GM10847 (cell line): ENCODE data around the gene FOXP1.

Experiments
- POLR2A ChIP-seq: IDR thresholded peaks from 2 replicates; pipeline ENCODE4 v1.6.1; 2011; ENCODE audit not compliant: insufficient read length; ENCODE audit errors: extremely low read depth

The FOXP1 gene

DNA sequence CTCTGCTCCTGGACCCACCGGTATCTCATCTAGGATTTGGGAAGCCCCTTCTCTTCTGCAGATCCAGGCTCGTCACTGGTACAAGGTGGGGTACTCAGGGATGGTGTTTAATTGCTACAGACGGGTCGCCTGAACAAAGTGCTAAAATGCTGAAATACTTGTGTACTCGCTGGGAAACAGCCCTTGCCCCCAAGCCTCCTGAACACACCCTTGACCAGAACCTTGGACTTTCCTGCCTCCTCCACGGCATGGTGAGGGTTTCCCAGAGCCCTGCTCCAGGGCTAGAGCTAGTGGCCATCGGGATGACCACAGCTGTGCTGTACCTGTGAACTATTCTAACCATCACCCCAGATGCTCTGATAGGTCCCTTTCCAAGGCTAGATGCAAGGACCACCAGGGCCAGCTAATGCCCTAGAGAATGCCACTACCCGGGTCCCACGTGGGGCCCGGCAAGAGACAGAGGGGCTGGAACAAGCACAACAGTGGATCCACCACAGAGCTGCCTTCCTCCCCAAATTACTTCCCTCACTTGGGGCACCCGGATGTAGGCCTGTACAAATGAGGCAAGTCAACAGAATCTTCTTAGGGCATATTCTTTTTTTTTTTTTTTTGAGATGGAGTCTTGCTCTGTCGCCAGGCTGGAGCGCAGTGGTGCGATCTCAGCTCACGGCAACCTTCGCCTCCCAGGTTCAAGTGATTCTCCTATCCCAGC lies 267.3 kb downstream of the FOXP1 start:
- no peak for TF ChIP-seq POLR2A

DNA sequence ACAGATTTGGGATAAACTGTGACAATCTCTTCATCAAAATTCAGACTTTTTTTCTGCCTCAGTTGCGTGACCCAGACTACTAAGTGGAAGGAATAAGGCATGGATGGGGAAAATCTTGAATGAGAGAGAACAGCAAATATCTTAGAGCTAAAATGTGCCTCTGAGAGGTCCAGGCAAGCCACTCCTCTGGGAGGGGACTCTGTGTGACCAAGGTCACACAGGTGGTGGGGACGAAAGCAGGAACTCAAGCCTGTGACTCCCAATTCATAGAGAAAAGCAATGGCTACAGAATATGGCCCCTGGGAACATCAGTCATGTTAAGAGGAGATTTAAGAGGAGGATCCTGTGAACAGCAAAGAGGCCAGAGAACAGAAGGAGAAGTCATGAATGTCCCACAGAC lies 268.1 kb downstream of the FOXP1 start:
- TF ChIP-seq POLR2A = no peak

DNA sequence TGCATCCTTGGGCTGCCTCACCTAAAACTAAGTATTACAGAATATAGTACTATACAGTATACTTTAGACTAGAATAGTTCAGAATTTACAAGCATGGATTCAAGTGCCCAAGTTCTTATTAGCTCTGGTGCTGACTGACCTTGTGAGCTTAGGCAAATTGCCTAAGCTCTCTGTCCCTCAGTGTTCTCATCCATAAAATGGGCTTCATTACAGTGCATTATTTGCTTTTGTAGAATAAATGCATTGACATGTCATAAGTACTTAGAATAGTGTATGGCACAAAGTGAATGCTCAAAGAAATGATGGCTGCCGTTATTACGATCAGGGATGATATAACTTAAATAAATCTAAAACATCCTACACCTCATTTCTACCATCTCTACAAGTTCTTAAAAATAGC lies 269.7 kb downstream of the FOXP1 start:
- no peak for TF ChIP-seq POLR2A

DNA sequence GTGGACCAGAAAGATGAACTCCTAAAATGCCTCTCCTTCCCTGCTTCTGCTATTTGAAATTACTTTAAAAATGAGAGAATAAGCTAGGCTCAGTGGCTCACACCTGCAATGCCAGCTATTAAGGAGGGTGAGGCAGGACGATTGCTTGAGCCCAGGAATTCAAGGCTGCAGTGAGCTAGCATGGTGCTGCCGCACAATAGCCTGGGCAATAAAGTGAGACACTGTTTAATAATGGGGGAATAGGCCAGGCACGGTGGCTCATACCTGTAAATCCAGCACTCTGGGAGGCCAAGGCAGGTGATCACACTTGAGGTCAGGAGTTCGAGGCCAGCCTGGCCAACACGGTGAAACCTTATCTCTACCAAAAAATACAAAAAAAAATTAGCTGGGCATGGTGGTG lies 271.1 kb downstream of the FOXP1 start:
- TF ChIP-seq POLR2A = no peak

DNA sequence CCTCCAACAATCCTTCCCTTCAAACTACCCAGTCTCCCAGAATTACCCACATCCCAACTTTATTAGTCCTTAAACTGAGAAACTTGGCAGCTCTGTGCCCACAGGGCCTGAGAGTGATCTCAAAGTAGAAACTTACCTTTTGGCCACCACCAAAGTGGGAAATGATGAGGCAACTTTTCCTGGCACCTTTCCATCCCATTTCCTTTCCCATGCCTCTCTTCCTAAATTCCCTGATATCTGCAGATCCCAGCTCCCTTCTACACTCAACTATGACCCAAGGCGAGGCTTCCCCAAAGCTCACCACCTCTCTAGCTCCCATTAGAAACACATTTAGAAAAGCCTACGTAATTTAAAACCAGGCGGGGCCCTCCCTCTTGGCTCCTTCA lies 271.9 kb downstream of the FOXP1 start:
- no peak for TF ChIP-seq POLR2A

DNA sequence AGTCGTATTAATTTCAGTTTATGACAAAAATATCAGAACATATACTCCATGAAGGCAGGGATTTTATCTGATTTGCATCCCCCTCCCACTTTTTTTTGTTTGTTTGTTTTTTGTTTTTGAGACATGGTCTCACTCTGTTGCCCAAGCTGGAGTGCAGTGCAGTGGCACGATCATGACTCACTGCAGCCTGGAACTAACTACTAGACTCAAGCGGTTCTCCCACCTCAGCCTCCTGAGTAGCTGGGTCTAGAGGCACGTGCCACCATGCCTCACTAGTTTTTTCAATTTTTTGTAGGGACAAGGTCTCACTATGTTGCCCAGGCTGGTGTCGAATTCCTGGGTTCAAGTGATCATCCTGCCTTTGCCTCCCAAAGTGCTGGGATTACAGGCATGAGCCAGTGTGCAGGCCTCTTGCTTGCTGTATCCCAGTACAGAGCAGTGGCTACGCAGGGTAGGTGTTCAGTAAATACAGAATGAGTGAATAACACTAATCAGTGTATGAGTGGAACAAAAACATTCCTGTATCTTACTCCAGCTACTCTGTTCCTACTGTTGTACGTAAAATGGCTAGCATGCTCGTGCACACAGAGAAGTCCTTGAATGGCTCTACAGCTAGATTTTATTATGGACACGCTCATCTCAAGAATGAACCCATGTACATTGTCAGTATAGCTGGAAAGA lies 272.4 kb downstream of the FOXP1 start:
- no peak for TF ChIP-seq POLR2A

DNA sequence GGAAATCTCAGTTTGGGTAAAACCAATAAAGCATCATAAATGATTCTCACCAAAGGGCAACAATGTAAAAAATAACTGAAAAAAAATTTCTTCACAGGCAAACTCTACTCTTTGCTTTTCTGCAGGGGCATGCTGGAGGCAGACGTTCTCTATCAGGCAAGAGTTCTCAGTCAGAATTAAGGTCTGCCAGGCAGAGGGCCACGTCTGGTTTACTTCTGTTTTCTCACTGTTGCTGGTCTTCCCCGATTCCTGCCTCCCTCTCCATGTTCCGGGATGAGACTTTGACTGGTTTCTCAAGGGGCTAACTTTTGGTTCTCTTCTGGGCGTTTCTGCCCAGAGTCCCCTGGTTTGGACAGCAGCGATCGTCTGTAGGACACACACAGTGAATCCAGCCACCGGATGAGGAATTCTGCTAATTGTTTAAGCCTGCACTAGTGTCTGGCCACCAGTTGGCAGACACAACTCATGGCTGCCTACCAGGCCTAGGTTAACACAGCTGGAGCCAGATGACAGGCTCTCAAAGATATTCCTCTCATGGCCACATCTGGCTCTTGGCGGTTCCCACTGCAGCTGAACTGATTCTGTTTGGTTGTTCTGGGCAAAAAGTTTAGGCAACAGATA lies 273.1 kb downstream of the FOXP1 start:
- TF ChIP-seq POLR2A = no peak

DNA sequence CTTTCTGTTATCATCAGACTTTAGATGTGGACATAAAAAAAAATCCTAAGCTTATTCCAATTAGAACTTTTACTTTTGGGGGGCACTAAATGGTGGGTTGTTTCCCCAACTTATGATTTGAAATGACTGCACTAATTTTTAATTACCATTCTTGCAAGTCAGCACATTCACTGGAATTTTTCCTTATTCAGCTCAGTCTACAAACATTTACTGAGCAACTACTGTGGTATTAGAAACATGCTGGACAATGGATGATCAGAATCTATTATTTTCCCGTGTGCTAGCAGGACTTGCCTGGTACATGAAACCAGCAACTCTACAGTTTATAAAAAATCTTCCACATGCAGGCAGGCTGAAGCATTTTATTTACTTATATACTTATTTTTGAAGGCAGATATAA lies 273.6 kb downstream of the FOXP1 start:
- no peak for TF ChIP-seq POLR2A

DNA sequence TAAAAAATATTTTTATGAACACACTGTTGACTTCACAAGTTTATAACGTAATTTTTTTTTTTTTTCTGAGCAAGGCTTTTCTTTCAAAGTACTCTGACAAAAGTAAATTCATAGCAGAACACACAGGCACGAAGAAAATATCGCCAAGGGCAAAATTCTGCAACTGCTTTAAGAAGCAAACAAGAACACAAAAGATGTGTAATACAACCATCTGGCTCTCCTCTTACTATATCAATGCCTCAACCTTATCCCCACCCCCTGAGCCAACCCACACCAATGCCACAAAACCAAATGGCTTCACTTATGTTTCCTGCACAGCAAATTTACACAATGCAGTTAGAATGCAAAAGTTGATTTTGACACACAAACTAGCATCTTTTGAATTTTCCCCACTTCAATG lies 274.2 kb downstream of the FOXP1 start:
- no peak for TF ChIP-seq POLR2A

DNA sequence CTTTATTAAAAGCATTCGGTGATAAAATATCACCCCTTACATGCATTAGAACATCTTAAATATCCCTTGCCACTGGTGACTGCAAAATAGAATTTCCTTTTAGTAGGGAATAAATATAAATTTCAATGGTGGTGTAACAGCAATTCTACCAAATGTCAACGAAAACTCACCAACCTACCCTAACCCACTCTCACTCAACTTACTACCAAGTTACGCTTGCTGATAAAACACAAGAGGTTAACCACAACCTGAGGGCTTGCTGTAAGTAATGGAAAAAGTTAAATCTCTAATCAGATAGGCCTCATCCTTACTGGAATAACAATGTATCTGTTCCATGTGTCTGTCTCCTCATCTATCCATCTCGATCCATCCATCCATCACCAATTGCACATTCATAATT lies 274.7 kb downstream of the FOXP1 start:
- no peak for TF ChIP-seq POLR2A

DNA sequence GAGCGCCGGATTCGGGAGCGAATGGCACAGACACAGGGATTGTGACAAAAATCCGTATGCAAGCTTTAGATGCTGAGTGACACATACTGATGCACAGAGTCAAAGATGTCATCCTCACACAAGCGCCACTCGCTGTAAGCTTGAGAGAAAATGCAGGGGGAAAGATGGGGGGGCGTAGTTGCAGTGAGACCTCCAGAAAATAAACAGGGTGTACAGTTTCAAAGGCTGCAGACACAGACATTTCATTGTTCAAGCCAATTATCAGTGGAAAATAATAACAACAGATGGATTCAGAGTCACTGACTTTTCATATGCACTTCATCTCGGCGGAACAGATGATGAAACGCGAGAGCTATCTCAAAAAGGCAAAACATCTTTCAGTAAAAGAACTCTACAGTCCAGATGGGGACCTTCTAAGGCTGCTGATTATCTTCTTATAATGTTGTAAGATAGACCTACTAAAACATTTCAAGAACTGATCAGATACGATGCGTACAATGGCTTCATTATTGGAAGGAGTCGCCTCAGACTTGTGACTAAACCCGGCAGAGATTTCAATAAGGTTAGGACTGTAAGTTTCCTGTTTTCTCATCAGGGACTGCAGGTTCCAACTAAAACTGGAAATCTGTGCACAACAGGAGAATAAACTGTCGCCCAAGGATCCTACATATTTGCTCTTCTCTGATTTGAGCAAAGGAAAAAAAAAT lies 275.4 kb downstream of the FOXP1 start:
- TF ChIP-seq POLR2A = no peak

DNA sequence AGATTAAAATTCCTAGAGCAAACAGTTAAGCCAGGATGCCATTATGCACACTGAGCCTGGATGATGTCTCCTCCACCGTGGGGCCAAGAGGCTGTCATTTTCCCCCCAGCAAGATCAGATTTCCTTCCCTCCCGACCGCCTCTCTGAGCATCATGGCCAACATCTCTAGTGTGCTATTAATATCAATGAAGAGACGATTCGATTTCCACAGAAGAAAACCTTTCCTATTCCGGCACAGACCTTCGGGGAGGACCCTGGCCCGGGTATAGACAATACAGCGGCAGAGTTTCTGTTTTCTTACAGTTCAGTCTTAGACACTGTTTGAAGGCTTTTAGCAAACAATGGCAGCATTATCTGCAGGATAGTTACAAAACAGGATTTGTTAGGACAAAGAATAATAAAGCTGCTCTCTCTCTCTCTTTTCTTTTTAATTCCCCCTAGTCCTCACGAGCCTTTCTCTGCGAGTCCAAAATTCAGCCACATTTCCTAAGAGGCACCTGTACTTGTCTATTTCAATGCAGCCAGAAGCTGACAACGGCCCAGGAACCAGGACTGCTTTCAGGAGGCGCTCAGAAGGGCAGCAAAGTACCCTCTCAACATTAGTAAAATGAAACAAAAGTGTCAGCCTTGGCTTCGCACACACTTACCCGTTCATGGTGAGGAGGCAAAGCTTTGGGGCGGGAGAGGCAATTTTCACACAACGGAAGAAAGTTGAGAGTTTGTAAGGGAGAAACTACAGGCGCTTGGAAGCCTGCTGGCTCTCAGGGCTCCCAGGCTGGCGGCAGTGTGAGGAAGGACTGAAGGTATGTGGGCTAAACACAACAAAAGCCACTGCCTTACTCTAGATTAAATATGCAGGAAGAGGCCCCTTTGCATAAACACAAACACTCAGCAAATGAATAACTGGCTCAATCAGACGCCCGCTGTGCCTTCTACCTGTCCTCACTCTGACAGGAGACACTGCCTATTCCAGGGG lies 278.0 kb downstream of the FOXP1 start:
- TF ChIP-seq POLR2A = no peak

DNA sequence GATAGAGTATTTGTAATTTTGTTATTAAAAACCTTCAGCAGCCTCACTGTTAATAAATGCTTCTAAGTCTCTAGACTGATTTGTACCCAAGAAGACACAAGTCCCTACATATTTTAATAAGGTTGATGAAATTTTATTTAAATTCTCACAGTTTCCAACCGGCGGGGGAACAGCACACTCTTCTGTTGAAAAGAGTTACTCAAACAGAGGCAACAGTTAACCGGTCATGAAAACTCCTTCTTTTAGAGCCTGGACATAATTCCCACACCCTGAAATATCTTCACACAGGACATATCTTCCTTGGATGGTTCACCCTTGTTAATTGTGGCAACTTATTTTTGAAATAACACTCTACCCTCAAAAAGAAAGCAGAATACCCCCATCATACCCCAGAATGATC lies 278.8 kb downstream of the FOXP1 start:
- no peak for TF ChIP-seq POLR2A

DNA sequence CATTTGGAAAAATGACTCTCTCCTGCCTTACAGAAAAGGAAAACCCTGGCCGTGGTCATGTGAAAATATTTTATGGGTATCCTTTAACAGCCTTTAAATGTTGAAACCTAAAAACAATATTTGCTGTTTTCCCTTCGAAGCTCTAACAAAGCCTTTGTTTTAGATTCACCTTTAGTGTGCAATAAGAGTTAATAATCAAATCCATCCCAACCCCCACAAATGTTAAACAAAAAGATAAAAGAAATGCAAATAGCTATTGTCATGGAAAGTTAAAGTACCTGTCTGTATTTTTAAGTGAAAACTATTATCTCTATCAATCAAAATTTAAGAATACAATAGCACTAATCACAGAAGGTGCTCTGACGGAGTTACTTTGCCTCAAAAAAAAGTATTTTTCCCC lies 279.3 kb downstream of the FOXP1 start:
- no peak for TF ChIP-seq POLR2A
